Measurements from ENCODE around the gene ARHGAP18. TPM values are rescaled to one million over a fixed set of nuclear protein-coding genes. Genes with fewer than 3 reads are reported as not detected.

ARHGAP18 gene
- total RNA-seq, 1 experiment from 2014 or later, result 2.4 TPM

GRCh38 chr6:129543981-129544380 is 166.0 kb downstream of the ARHGAP18 start:
- Mint-ChIP-seq H3K27ac (no peak overlapping the region), H3K9me3 (no peaks in the 10 kb centered on the region), H3K27me3 (ENCODE audit: low read depth) (no peaks in the 10 kb centered on the region)

More at GRCh38 chr6:129543981-129544380, 166.0 kb downstream of the ARHGAP18 start:
- H3K27ac ChIP-seq (ENCODE audit: insufficient read length, low read depth, low read length), result no peak overlapping the region
- H3K27me3 ChIP-seq (ENCODE audit: insufficient read depth, low read length), result no peaks in the 10 kb centered on the region
- no peak overlapping the region for H2BK20ac ChIP-seq (ENCODE audit: low read depth, low read length, poor library complexity, severe bottlenecking)
- no peak overlapping the region for H3K4ac ChIP-seq (ENCODE audit: low read depth, low read length)
- H3K23ac ChIP-seq (ENCODE audit: insufficient read length, low read depth, low read length), result no peak overlapping the region
- H4K20me1 ChIP-seq (ENCODE audit: control insufficient read depth, insufficient read depth, insufficient read length), result no peaks in the 10 kb centered on the region
- Mint-ChIP-seq H3K4me1 (no peaks in the 10 kb centered on the region), H3K36me3 (ENCODE audit: insufficient read depth in 1 of 3, low read depth in 3 of 3) (no peaks in the 10 kb centered on the region), H3K4me3 (no peak overlapping the region)
- no peak overlapping the region for H2BK5ac ChIP-seq (ENCODE audit: insufficient read length, low read length)
- no peak overlapping the region for H2AK5ac ChIP-seq (ENCODE audit: insufficient read length, low read length)
- no peak overlapping the region for H4K5ac ChIP-seq (ENCODE audit: insufficient read length, low read depth, low read length)
- no peak overlapping the region for H3K18ac ChIP-seq (ENCODE audit: insufficient read length, low read depth, low read length)
- no peak for TF ChIP-seq CTCF (conservative IDR thresholded peaks at IDR 0.05)
- H2BK15ac ChIP-seq (ENCODE audit: low read depth, low read length), result no peak overlapping the region
- no peak overlapping the region for H4K8ac ChIP-seq (replicated peaks; ENCODE audit: insufficient read length, low read depth, low read length)
- H3K56ac ChIP-seq (ENCODE audit: insufficient read length, low read depth, low read length), result no peak overlapping the region
- H3K9ac ChIP-seq (ENCODE audit: extremely low read depth, insufficient read length, low read length), result no peak overlapping the region
- no peaks in the 10 kb centered on the region for H3K79me2 ChIP-seq (ENCODE audit: insufficient read depth, low read length)
- no peak overlapping the region for H3T11ph ChIP-seq (ENCODE audit: low read length)
- H3K79me1 ChIP-seq (ENCODE audit: insufficient read depth, low read depth, low read length, poor library complexity, severe bottlenecking), result no peaks in the 10 kb centered on the region
- H3K14ac ChIP-seq (ENCODE audit: insufficient read depth, low read length), result no peak overlapping the region
- no CpG with 5 or more reads among the region's 2 CpGs for WGBS (ENCODE audit: extremely low coverage, insufficient read length, low lambda C conversion rate)
- H2BK120ac ChIP-seq (ENCODE audit: low read depth, low read length, poor library complexity, severe bottlenecking), result no peak overlapping the region
- no peak overlapping the region for H3K4me2 ChIP-seq (ENCODE audit: insufficient read depth, insufficient read length, low read length)
- no peaks in the 10 kb centered on the region for H3K9me3 ChIP-seq (ENCODE audit: control insufficient read depth, low read depth, low read length)
- H4K91ac ChIP-seq (ENCODE audit: insufficient read length, low read depth, low read length), result no peak overlapping the region
- no peaks in the 10 kb centered on the region for H3K23me2 ChIP-seq (ENCODE audit: insufficient read length, low read depth, low read length, poor library complexity, severe bottlenecking)
- no peak overlapping the region for H2BK12ac ChIP-seq (ENCODE audit: insufficient read length, low read depth, low read length)
- H3K4me1 ChIP-seq (ENCODE audit: insufficient read depth, low read length), result no peaks in the 10 kb centered on the region
- no peak overlapping the region for H2AFZ ChIP-seq (ENCODE audit: low read length)
- DNase-seq, result no peak
